Glutamatergic neuron (in vitro differentiated cells): ENCODE measurements around the gene SLC24A3. TPM values are rescaled to one million over a fixed set of nuclear protein-coding genes. Genes with fewer than 3 reads are reported as not detected.

Experiments
- DNase-seq: peaks from one replicate; pipeline ENCODE4 v3.0.0; 2022
- H3K27ac Mint-ChIP-seq: one replicate; pipeline ENCODE4 v1.8.0; 2020; ENCODE audit warnings: mild to moderate bottlenecking, mixed read lengths, inconsistent platforms; ENCODE audit not compliant: unreplicated experiment
- H3K27me3 Mint-ChIP-seq: one replicate; pipeline ENCODE4 v1.8.0; 2020; ENCODE audit warnings: mild to moderate bottlenecking, moderate library complexity, mixed read lengths, inconsistent platforms; ENCODE audit not compliant: unreplicated experiment
- H3K36me3 Mint-ChIP-seq: one replicate; pipeline ENCODE4 v1.8.0; 2020; ENCODE audit warnings: mild to moderate bottlenecking, mixed read lengths, inconsistent platforms; ENCODE audit not compliant: unreplicated experiment
- H3K4me1 Mint-ChIP-seq: one replicate; pipeline ENCODE4 v1.8.0; 2020; ENCODE audit warnings: mild to moderate bottlenecking, low read depth, mixed read lengths, inconsistent platforms; ENCODE audit not compliant: unreplicated experiment
- H3K4me3 Mint-ChIP-seq: one replicate; pipeline ENCODE4 v1.8.0; 2020; ENCODE audit warnings: mild to moderate bottlenecking, mixed read lengths, inconsistent platforms; ENCODE audit not compliant: unreplicated experiment
- H3K9me3 Mint-ChIP-seq: one replicate; pipeline ENCODE4 v1.8.0; 2020; ENCODE audit warnings: mild to moderate bottlenecking, moderate library complexity, mixed read lengths, inconsistent platforms; ENCODE audit not compliant: unreplicated experiment
- total RNA-seq: library from RNA; stranded (reverse); fragmentation: NEBNext Ultra II Directional; extraction: Animal tissue kit (Norgen Biotek cat#: 25700); gene quantifications from one replicate; pipeline ENCODE4 v1.2.1, GENCODE V29; 2021; ENCODE audit not compliant: unreplicated experiment
- TF ChIP-seq, protein P1 (sequence below): fragments of 200-600 bp; sonication (generic); IDR thresholded peaks from one replicate; pipeline ENCODE4 v1.5.0; 2021; ENCODE audit not compliant: partially characterized antibody, unreplicated experiment

SLC24A3 gene
- total RNA-seq, 1 donor from 2014 or later, result 9.7 TPM

DNA sequence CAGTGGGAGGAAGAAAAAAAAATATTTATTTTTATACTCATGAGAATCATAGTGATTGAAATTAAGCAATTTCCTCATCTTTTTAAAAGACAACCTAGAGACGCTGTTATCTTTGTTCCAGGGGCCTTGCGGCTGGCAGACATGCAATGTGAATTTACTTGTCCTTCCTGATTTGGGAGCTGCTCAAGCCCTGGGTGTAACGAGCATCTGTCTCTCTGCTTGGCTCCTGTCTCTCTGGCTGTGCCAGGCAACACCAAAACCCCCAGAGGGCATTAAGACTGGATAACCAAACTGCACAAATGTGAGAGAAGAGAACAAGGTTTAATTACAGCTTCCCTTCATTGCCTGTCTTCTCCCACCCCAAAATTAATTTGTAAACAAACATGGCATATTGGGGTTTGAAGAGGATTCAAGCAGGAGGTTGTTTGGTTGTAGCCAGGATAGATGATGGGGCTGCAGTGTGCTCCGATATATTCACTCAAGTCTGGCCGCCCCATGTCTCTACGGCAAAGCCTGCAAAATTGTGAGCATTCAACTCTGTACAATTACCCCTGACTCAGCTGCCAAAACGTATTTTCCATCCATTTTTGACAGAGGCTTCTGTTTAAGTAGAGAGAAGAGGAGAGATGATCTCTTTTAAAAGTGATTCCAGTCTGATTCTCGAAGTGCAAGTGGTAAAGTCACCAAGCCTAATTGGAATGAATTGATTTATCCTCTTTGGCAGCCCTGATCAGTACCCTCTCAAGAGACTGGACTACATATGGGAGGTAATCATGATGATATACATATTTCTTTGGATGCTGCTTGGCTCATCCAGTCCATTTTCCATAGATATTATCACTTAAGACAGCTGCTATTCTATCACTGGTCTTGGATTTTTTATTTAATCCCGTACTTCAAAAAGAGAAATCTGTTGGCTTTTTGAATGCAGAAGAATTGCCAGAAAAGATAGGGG lies 170.2 kb downstream of the SLC24A3 start:
- no peak for DNase-seq
- Mint-ChIP-seq H3K36me3 (no peaks in the 10 kb centered on the region), H3K27me3 (peaks cover 4% of the 10 kb centered on the region), H3K4me3 (no peak overlapping the region), H3K27ac (peak overlapping the region; percentile 19), H3K9me3 (peaks cover 2% of the 10 kb centered on the region), H3K4me1 (peaks cover 23% of the 10 kb centered on the region)
- TF ChIP-seq, protein P1, sequence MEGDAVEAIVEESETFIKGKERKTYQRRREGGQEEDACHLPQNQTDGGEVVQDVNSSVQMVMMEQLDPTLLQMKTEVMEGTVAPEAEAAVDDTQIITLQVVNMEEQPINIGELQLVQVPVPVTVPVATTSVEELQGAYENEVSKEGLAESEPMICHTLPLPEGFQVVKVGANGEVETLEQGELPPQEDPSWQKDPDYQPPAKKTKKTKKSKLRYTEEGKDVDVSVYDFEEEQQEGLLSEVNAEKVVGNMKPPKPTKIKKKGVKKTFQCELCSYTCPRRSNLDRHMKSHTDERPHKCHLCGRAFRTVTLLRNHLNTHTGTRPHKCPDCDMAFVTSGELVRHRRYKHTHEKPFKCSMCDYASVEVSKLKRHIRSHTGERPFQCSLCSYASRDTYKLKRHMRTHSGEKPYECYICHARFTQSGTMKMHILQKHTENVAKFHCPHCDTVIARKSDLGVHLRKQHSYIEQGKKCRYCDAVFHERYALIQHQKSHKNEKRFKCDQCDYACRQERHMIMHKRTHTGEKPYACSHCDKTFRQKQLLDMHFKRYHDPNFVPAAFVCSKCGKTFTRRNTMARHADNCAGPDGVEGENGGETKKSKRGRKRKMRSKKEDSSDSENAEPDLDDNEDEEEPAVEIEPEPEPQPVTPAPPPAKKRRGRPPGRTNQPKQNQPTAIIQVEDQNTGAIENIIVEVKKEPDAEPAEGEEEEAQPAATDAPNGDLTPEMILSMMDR, result no peak

DNA sequence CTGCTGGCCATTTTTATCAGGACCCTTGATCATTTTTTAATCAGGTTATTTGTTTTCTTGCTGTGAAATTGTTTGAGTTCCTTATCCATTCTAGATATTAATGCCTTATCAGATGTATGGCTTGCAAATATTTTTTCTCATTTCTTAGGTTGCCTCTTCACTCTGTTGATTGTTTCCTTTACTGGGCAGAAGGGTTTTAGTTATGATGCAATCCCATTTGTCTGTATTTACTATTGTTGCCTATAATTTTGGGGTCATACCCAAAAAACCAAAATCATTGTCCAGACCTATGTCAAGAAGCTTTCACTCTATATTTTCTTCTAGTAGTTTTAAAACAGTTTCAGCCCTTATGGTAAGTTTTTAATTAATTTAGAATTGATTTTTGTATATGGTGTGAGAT lies 172.5 kb downstream of the SLC24A3 start:
- Mint-ChIP-seq H3K4me1 (peaks cover 23% of the 10 kb centered on the region), H3K27ac (no peak overlapping the region), H3K9me3 (no peaks in the 10 kb centered on the region), H3K27me3 (peaks cover 4% of the 10 kb centered on the region), H3K4me3 (no peak overlapping the region), H3K36me3 (peaks cover 6% of the 10 kb centered on the region)
- no peak for DNase-seq
- TF ChIP-seq, protein P1, result no peak

DNA sequence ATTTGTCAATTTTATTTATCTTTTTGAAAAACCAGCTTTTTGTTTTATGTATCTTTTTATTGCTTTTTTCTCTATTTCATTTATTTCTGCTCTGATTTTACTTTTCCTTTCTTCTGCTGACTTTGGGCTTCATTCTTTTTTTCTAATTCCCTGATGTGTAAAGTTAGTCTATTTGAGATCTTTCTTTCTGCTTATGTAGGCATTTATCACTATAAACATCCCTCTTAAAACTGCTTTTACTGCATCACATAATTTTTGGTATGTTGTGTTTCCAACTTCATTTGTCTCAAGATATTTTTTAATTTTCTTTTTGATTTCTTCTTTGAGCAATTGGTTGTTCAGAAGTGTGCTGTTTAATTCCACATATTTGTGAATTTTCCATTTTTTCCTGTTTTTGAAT lies 174.8 kb downstream of the SLC24A3 start:
- peaks cover 2% of the 10 kb centered on the region for H3K27me3 Mint-ChIP-seq
- peaks cover 13% of the 10 kb centered on the region for H3K4me1 Mint-ChIP-seq
- DNase-seq, result no peak
- no peak overlapping the region for H3K27ac Mint-ChIP-seq
- H3K4me3 Mint-ChIP-seq, result no peak overlapping the region
- TF ChIP-seq, protein P1, result no peak
- no peaks in the 10 kb centered on the region for H3K9me3 Mint-ChIP-seq
- peaks cover 9% of the 10 kb centered on the region for H3K36me3 Mint-ChIP-seq

DNA sequence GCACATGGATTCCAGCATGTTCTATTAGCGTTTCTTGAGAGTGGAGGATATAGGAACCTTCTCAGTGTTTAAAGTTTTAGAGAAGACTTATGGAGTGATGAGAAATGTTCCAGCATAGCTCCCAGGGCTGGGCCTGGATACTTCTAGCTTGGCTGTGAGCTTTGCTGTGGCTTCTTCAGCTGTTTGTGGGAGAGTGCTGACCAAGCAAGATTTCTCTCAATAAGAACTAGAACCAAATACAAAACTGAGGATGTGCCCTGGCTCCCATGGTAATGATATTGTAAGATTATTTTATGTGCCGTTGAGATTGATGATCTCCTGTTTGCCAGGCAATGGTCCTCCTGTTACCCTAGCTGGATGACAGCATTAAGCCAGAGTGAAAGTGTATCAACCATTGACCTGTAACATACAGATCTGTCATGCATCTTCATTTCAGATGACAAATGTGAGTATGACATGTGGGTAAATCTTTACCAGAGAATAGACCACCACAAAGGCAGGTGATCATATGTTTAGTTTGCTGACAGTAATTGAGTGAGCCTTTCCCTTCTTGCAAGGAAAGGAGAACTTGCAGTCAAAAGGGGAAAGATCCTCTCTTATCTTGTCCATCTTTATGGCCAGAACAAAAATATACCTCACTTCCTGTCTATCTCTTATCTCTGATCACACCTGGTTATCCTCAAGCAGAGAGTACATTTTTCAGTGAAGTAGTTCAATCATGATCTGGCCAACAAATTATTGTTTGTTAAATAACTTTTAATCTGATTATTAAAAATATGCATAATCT lies 180.1 kb downstream of the SLC24A3 start:
- DNase-seq, result no peak
- peaks cover 1% of the 10 kb centered on the region for H3K4me1 Mint-ChIP-seq
- TF ChIP-seq, protein P1, result no peak
- peaks cover 9% of the 10 kb centered on the region for H3K36me3 Mint-ChIP-seq
- peaks cover 4% of the 10 kb centered on the region for H3K9me3 Mint-ChIP-seq
- H3K27ac Mint-ChIP-seq, result no peak overlapping the region
- peaks cover 2% of the 10 kb centered on the region for H3K27me3 Mint-ChIP-seq
- H3K4me3 Mint-ChIP-seq, result no peak overlapping the region
